GM12878 (cell line): ENCODE results near the gene PLEKHA1. TPM values are rescaled to one million over a fixed set of nuclear protein-coding genes. Genes with fewer than 3 reads are reported as not detected.

Experiments
- BCL11A ChIP-seq: IDR thresholded peaks from 2 replicates; pipeline ENCODE4 v1.6.1; 2011; ENCODE audit warnings: low read depth, low read length
- CEBPB ChIP-seq, 2 experiments: fragments of 150-350 bp in 1 of 2; IDR thresholded peaks; 2 replicates each; pipeline ENCODE4 v1.6.1; 2012 to 2014; ENCODE audit warnings: low read depth in 2 of 2, low read length in 2 of 2, borderline replicate concordance in 1 of 2, inconsistent platforms in 1 of 2
- HSF1 ChIP-seq: fragments of 150-350 bp; IDR thresholded peaks from 2 replicates; pipeline ENCODE4 v1.6.1; 2014; ENCODE audit warnings: mild to moderate bottlenecking, low read depth, low read length
- KLF5 ChIP-seq: fragments of 450-650 bp; IDR thresholded peaks from 2 replicates; pipeline ENCODE4 v1.6.1; 2014; ENCODE audit warnings: mild to moderate bottlenecking; ENCODE audit not compliant: partially characterized antibody
- LARP7 ChIP-seq: fragments of 450-650 bp; IDR thresholded peaks from 2 replicates; pipeline ENCODE4 v1.6.1; 2017; ENCODE audit warnings: mild to moderate bottlenecking
- MYB ChIP-seq: fragments of 150-350 bp; IDR thresholded peaks from 2 replicates; pipeline ENCODE4 v1.6.1; 2014; ENCODE audit warnings: mild to moderate bottlenecking, low read depth, low read length, borderline replicate concordance
- NFIC ChIP-seq: IDR thresholded peaks from 2 replicates; pipeline ENCODE4 v1.6.1; 2012; ENCODE audit warnings: low read depth, mild to moderate bottlenecking, inconsistent platforms, low read length, moderate library complexity
- POLR2A ChIP-seq: IDR thresholded peaks from 2 replicates; pipeline ENCODE4 v1.6.1; 2011; ENCODE audit warnings: low read depth, mild to moderate bottlenecking, low read length
- RAD51 ChIP-seq: fragments of 450-650 bp; IDR thresholded peaks from 2 replicates; pipeline ENCODE4 v1.6.1; 2016; ENCODE audit warnings: moderate library complexity, mild to moderate bottlenecking, inconsistent platforms
- RBBP5 ChIP-seq: fragments of 200-600 bp; sonication (generic); conservative IDR thresholded peaks from 2 replicates; pipeline ENCODE4 v1.6.1; 2016
- SKIL ChIP-seq: fragments of 450-650 bp; IDR thresholded peaks from 2 replicates; pipeline ENCODE4 v1.6.1; 2017; ENCODE audit warnings: mild to moderate bottlenecking, low read depth, inconsistent platforms; ENCODE audit not compliant: poor library complexity, severe bottlenecking
- USF1 ChIP-seq: IDR thresholded peaks from 2 replicates; pipeline ENCODE4 v1.6.1; 2011; ENCODE audit warnings: borderline replicate concordance, low read depth, mild to moderate bottlenecking, moderate library complexity, mixed read lengths, low read length; ENCODE audit not compliant: insufficient read depth; ENCODE audit errors: extremely low read length
- YBX1 ChIP-seq: fragments of 450-650 bp; IDR thresholded peaks from 2 replicates; pipeline ENCODE4 v1.6.1; 2016; ENCODE audit warnings: antibody characterized with exemption
- ZBED1 ChIP-seq: IDR thresholded peaks from 2 replicates; pipeline ENCODE4 v1.6.1; 2016; ENCODE audit warnings: borderline replicate concordance
- ZBTB11 ChIP-seq: fragments of 450-650 bp; formaldehyde crosslinking; IDR thresholded peaks from 2 replicates; pipeline ENCODE4 v1.5.0; 2022; ENCODE audit warnings: mild to moderate bottlenecking, missing genetic modification characterization
- ZBTB4 ChIP-seq: fragments of 450-650 bp; formaldehyde crosslinking; IDR thresholded peaks from 2 replicates; pipeline ENCODE4 v1.4.0; 2022; ENCODE audit warnings: mild to moderate bottlenecking, moderate library complexity
- polyA plus RNA-seq, 11 experiments: library from polyadenylated mRNA; depleted of rRNA in 4 of 11; unstranded in 6 of 11; stranded (reverse) in 5 of 11; fragments of >200 nt; fragmentation: Nextera tagmentation in 4 of 11; fragmentation: Illumina TruSeq in 1 of 11; extraction: Ambion mirVana in 4 of 11; extraction: Trizol in 1 of 11; gene quantifications; 1 replicate in 1 of 11; 2 replicates in 10 of 11; pipeline versions ENCODE4 v1.2.1 to v1.2.3, GENCODE V29; 2011 to 2016; ENCODE audit warnings: inconsistent platforms in 2 of 11, missing spikeins in 2 of 11, low read depth in 1 of 11
- total RNA-seq, 4 experiments: library from RNA; depleted of rRNA in 3 of 4; stranded (reverse); fragments of >200 nt in 3 of 4; fragmentation: Illumina TruSeq in 1 of 4; extraction: Trizol in 1 of 4; gene quantifications; 2 replicates each; pipeline versions ENCODE4 v1.2.1 to v1.2.3, GENCODE V29; 2013 to 2021

PLEKHA1 gene
- total and polyA plus RNA-seq, 10 of the 15 experiments (the other 5 are each of a cell fraction or from before 2014, with no cell fraction given): 0.15 to 6.0 (median 0.32) TPM

GRCh38 chr10:122381680-122382079, 7.2 kb downstream of the PLEKHA1 start (continued):
- TF ChIP-seq KLF5 (no peak), YBX1 (no peak), NFIC (no peak), BCL11A (no peak), LARP7 (no peak), USF1 (no peak), POLR2A (no peak), ZBED1 (no peak), HSF1 (no peak), CEBPB (IDR thresholded peaks at IDR 0.05; ENCODE audit: borderline replicate concordance in 1 of 2, low read depth in 2 of 2, low read length in 2 of 2) (no peak), ZBTB4 (CRISPR knock-in tag) (no peak), MYB (no peak), RBBP5 (no peak), SKIL (no peak), ZBTB11 (no peak), RAD51 (no peak)
